Endothelial cell of umbilical vein (primary cell): Measurements from ENCODE around the gene TMEM121. TPM values are rescaled to one million over a fixed set of nuclear protein-coding genes. Genes with fewer than 3 reads are reported as not detected.

ENCODE experiments used
- BruUV-seq: library from RNA; stranded (reverse); fragments of 400-500 nt; replicated peaks from 2 replicates; lab custom pipeline; 2021; lab: Mats Ljungman, UMichigan
- CTCF ChIA-PET: fragments of 300-600, 350-600 bp; sonication (Branson Sonifier 250); formaldehyde crosslinking; loops from one replicate; lab custom pipeline; 2021; ENCODE audit warnings: antibody characterized with exemption, inconsistent platforms; lab: Charles Lee
- POLR2A ChIA-PET: fragments of 300-600, 350-600 bp; sonication (Branson Sonifier 250); formaldehyde crosslinking; loops from one replicate; lab custom pipeline; 2021; ENCODE audit warnings: antibody characterized with exemption, inconsistent platforms; lab: Charles Lee
- DNase-seq: peaks from one replicate; pipeline ENCODE4 v3.0.0-alpha.2; 2011; ENCODE audit warnings: low read depth, low spot score
- FAIRE-seq: peaks from 2 replicates; lab custom pipeline; 2011; peaks lifted over from hg19 to GRCh38; lab: Jason Lieb, UNC
- H2AFZ ChIP-seq: 2 replicates; pipeline ENCODE4 v1.6.0; 2012; ENCODE audit warnings: low read depth, low read length, control low read depth, inconsistent platforms
- H3K27ac ChIP-seq: 2 replicates; pipeline ENCODE4 v1.5.1; 2011; ENCODE audit warnings: low read depth, mild to moderate bottlenecking, control low read depth, low read length, moderate library complexity; ENCODE audit not compliant: insufficient read depth
- H3K27me3 ChIP-seq, 2 experiments: 2 replicates each; pipeline versions ENCODE4 v1.6.0 to v1.6.1; 2011; ENCODE audit warnings: low read length in 2 of 2, mixed read lengths in 1 of 2; ENCODE audit not compliant: control insufficient read depth in 2 of 2, insufficient read depth in 2 of 2
- H3K36me3 ChIP-seq, 2 experiments: 2 replicates in 1 of 2; 3 replicates in 1 of 2; pipeline ENCODE4 v1.5.1; 2011; ENCODE audit warnings: low read length in 2 of 2, mild to moderate bottlenecking in 1 of 2, moderate library complexity in 1 of 2; ENCODE audit not compliant: control insufficient read depth in 2 of 2, insufficient read depth in 2 of 2; ENCODE audit errors: extremely low read depth in 1 of 2
- H3K4me1 ChIP-seq: 3 replicates; pipeline ENCODE4 v1.5.1; 2011; ENCODE audit warnings: mild to moderate bottlenecking, low read length; ENCODE audit not compliant: control insufficient read depth, insufficient read depth; ENCODE audit errors: extremely low read depth
- H3K4me2 ChIP-seq: 2 replicates; pipeline ENCODE4 v1.6.1; 2011; ENCODE audit warnings: low read length, control low read depth, mixed read lengths; ENCODE audit not compliant: insufficient read depth
- H3K4me3 ChIP-seq, 3 experiments: fragments of 200-600 bp in 1 of 3; sonication (generic), shearing (Covaris generic) in 1 of 3; replicated peaks in 1 of 3; 2 replicates each; pipeline ENCODE4 v1.5.1; 2011 to 2016; ENCODE audit warnings: control low read depth in 3 of 3, low read length in 3 of 3, mild to moderate bottlenecking in 2 of 3, inconsistent platforms in 1 of 3, low read depth in 1 of 3, moderate library complexity in 1 of 3; ENCODE audit not compliant: insufficient read depth in 1 of 3
- H3K79me2 ChIP-seq: 2 replicates; pipeline ENCODE4 v1.6.0; 2012; ENCODE audit warnings: low read length, inconsistent platforms; ENCODE audit not compliant: control insufficient read depth, insufficient read depth
- H3K9ac ChIP-seq: replicated peaks from 2 replicates; pipeline ENCODE3; 2011; ENCODE audit warnings: low read length, control low read depth; ENCODE audit not compliant: insufficient read depth; ENCODE audit errors: extremely low read depth
- H3K9me1 ChIP-seq: replicated peaks from 3 replicates; pipeline ENCODE4 v1.6.0; 2011; ENCODE audit warnings: mild to moderate bottlenecking, low read length; ENCODE audit not compliant: control insufficient read depth, insufficient read depth; ENCODE audit errors: extremely low read depth
- H3K9me3 ChIP-seq: replicated peaks from 2 replicates; pipeline ENCODE4 v1.5.1; 2012; ENCODE audit warnings: low read length, inconsistent platforms; ENCODE audit not compliant: control insufficient read depth, insufficient read depth
- H4K20me1 ChIP-seq: replicated peaks from 2 replicates; pipeline ENCODE3; 2011; ENCODE audit warnings: mild to moderate bottlenecking, low read length; ENCODE audit not compliant: control insufficient read depth, insufficient read depth; ENCODE audit errors: extremely low read depth
- EZH2 ChIP-seq: IDR thresholded peaks from 2 replicates; pipeline ENCODE4 v1.6.1; 2012; ENCODE audit warnings: borderline replicate concordance, low read depth, mild to moderate bottlenecking, moderate library complexity, low read length, inconsistent platforms; ENCODE audit not compliant: severe bottlenecking
- FOS ChIP-seq: IDR thresholded peaks from 2 replicates; pipeline ENCODE4 v1.6.1; 2011; ENCODE audit warnings: mild to moderate bottlenecking, low read length, moderate library complexity, borderline replicate concordance; ENCODE audit not compliant: insufficient read depth
- GATA2 ChIP-seq: IDR thresholded peaks from 2 replicates; pipeline ENCODE4 v1.7.0; 2011; ENCODE audit warnings: low read depth, mild to moderate bottlenecking, moderate library complexity, mixed read lengths, low read length; ENCODE audit not compliant: insufficient read length, insufficient read depth
- JUN ChIP-seq: IDR thresholded peaks from 2 replicates; pipeline ENCODE4 v1.6.1; 2011; ENCODE audit warnings: borderline replicate concordance, low read depth; ENCODE audit not compliant: insufficient read length, insufficient read depth
- MAX ChIP-seq: IDR thresholded peaks from 2 replicates; pipeline ENCODE4 v1.6.1; 2011; ENCODE audit not compliant: insufficient read depth, insufficient read length
- MYC ChIP-seq: IDR thresholded peaks from one replicate; pipeline ENCODE4 v1.6.1; 2011; ENCODE audit warnings: mild to moderate bottlenecking, low read depth, low read length
- POLR2A ChIP-seq: IDR thresholded peaks from 2 replicates; pipeline ENCODE4 v1.6.1; 2012; ENCODE audit warnings: low read depth, mild to moderate bottlenecking, control low read depth, low read length
- POLR2AphosphoS5 ChIP-seq: IDR thresholded peaks from 2 replicates; pipeline ENCODE4 v1.6.1; 2012; ENCODE audit warnings: low read depth, mild to moderate bottlenecking, control low read depth, low read length, moderate library complexity; ENCODE audit not compliant: insufficient read depth
- dilution Hi-C: fragments of 300-500 bp; cut with MboI; formaldehyde crosslinking; loops from one replicate; pipeline ENCODE4 v1.15.0; 2019; ENCODE audit warnings: low sequenced_read_pairs; ENCODE audit not compliant: extremely low pct_ligation_motif_present
- intact Hi-C: fragments of 100-400 bp; cut with micrococcal nuclease; formaldehyde crosslinking; loops from one replicate; pipeline ENCODE4 v1.10.0; 2022
- polyA plus RNA-seq, 4 experiments: library from polyadenylated mRNA; depleted of rRNA in 3 of 4; stranded (reverse) in 3 of 4; unstranded in 1 of 4; fragments of >200 nt; gene quantifications; 2 replicates each; pipeline versions ENCODE4 v1.2.1 to v1.2.3, GENCODE V29; 2011 to 2012; ENCODE audit warnings: missing spikeins in 1 of 4
- total RNA-seq: library from RNA; stranded (reverse); gene quantifications from 2 replicates; pipeline ENCODE4 v1.2.3, GENCODE V29; 2021
- TF ChIP-seq, protein P1 (sequence below), 2 donors: IDR thresholded peaks; 1 replicate in 1 of 2; 2 replicates in 1 of 2; pipeline ENCODE4 v1.5.1; 2011; ENCODE audit warnings: low read length in 2 of 2, mild to moderate bottlenecking in 2 of 2, moderate library complexity in 2 of 2, control low read depth in 1 of 2, inconsistent platforms in 1 of 2, low read depth in 1 of 2; ENCODE audit not compliant: insufficient read depth in 1 of 2; ENCODE audit errors: extremely low read depth in 1 of 2

The TMEM121 gene
- total and polyA plus RNA-seq, 2 donors (not counting 3 experiments of a cell fraction or from before 2014, with no cell fraction given), result 4.8 to 7.7 TPM

- no peak for TF ChIP-seq JUN
- no peak for TF ChIP-seq POLR2AphosphoS5
- no peak for TF ChIP-seq MAX
- TF ChIP-seq MYC, result no peak
- TF ChIP-seq FOS, result no peak
- TF ChIP-seq GATA2, result no peak
- no peak for TF ChIP-seq EZH2
- TF ChIP-seq, protein P1, sequence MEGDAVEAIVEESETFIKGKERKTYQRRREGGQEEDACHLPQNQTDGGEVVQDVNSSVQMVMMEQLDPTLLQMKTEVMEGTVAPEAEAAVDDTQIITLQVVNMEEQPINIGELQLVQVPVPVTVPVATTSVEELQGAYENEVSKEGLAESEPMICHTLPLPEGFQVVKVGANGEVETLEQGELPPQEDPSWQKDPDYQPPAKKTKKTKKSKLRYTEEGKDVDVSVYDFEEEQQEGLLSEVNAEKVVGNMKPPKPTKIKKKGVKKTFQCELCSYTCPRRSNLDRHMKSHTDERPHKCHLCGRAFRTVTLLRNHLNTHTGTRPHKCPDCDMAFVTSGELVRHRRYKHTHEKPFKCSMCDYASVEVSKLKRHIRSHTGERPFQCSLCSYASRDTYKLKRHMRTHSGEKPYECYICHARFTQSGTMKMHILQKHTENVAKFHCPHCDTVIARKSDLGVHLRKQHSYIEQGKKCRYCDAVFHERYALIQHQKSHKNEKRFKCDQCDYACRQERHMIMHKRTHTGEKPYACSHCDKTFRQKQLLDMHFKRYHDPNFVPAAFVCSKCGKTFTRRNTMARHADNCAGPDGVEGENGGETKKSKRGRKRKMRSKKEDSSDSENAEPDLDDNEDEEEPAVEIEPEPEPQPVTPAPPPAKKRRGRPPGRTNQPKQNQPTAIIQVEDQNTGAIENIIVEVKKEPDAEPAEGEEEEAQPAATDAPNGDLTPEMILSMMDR (IDR thresholded peaks at IDR 0.05; ENCODE audit: extremely low read depth in 1 of 2, insufficient read depth in 1 of 2, low read depth in 1 of 2, low read length in 2 of 2), result no peak
- no peak for TF ChIP-seq POLR2A
- H3K27me3 ChIP-seq, result peaks cover 0 to 12% of the 10 kb centered on the region in 2 experiments
- DNase-seq (no peak), FAIRE-seq (no peak)
- CTCF ChIA-PET, result interaction anchor here (3.2 kb wide), 1 partner anchor 113 kb away, joined by 51 read pairs; no protein-coding TSS in a partner anchor
- no peak overlapping the region for H2AFZ ChIP-seq
- no TSS peak for BruUV-seq
- no peak overlapping the region for H3K4me3 ChIP-seq
- H3K4me1 ChIP-seq, result peaks cover 14% of the 10 kb centered on the region
- H3K79me2 ChIP-seq, result no peaks in the 10 kb centered on the region
- peaks cover 3 to 5% of the 10 kb centered on the region in 2 experiments for H3K36me3 ChIP-seq
- POLR2A ChIA-PET, result no interaction called here
- no peak overlapping the region for H3K4me2 ChIP-seq
- intact Hi-C loops, result loop anchor here (2.0 kb wide), 1 partner anchor 183 kb away; the partner anchor contains the start of gene BRF1
- H3K9me1 ChIP-seq, result no peaks in the 10 kb centered on the region
- dilution Hi-C loops, result no loop called here
- no peaks in the 10 kb centered on the region for H4K20me1 ChIP-seq
- no peaks in the 10 kb centered on the region for H3K9me3 ChIP-seq
- H3K27ac ChIP-seq, result no peak overlapping the region
- no peak overlapping the region for H3K9ac ChIP-seq
Observed at GRCh38 chr14:105483300-105484068, 42.9 kb upstream of the TMEM121 start.
